HFF-Myc (cell line): ENCODE measurements around the gene STAG1.

Experiments
- DNase-seq: peaks from one replicate; pipeline ENCODE4 v3.0.0-alpha.2; 2011; ENCODE audit warnings: low read depth; ENCODE audit errors: extremely low read depth
- H3K4me3 ChIP-seq: replicated peaks from 2 replicates; pipeline ENCODE4 v1.5.1; 2011; ENCODE audit warnings: low read depth, mild to moderate bottlenecking, control low read depth, low read length
- CTCF ChIP-seq: IDR thresholded peaks from 2 replicates; pipeline ENCODE4 v1.5.1; 2012; ENCODE audit warnings: mild to moderate bottlenecking, low read depth, low read length, control low read depth; ENCODE audit errors: missing control alignments

The STAG1 gene

GRCh38 chr3:136637176-136637575, 115.0 kb downstream of the STAG1 start:
- H3K4me3 ChIP-seq = no peak overlapping the region
- DNase-seq = no peak
- TF ChIP-seq CTCF = no peak

- H3K4me3 ChIP-seq = no peak overlapping the region
- no peak for TF ChIP-seq CTCF
- no peak for DNase-seq
Observed at GRCh38 chr3:136634821-136635220, 117.4 kb downstream of the STAG1 start.

GRCh38 chr3:136632625-136633081, 119.5 kb downstream of the STAG1 start:
- TF ChIP-seq CTCF = no peak
- DNase-seq = no peak
- H3K4me3 ChIP-seq = no peak overlapping the region

GRCh38 chr3:136631424-136631823, 120.8 kb downstream of the STAG1 start:
- DNase-seq = no peak
- no peak for TF ChIP-seq CTCF
- H3K4me3 ChIP-seq = no peak overlapping the region

GRCh38 chr3:136630915-136631314, 121.3 kb downstream of the STAG1 start:
- H3K4me3 ChIP-seq = no peak overlapping the region
- DNase-seq = no peak
- no peak for TF ChIP-seq CTCF

GRCh38 chr3:136626493-136626892, 125.7 kb downstream of the STAG1 start:
- no peak for TF ChIP-seq CTCF
- no peak overlapping the region for H3K4me3 ChIP-seq
- DNase-seq = no peak
